Osteocyte (in vitro differentiated cells): Measurements from ENCODE around the gene TAMALIN. TPM values are rescaled to one million over a fixed set of nuclear protein-coding genes. Genes with fewer than 3 reads are reported as not detected.

Source experiments
- DNase-seq: peaks from one replicate; pipeline ENCODE4 v3.0.0; 2021; ENCODE audit warnings: mixed read lengths; ENCODE audit not compliant: unreplicated experiment; ENCODE audit errors: extremely low spot score
- H3K27ac Mint-ChIP-seq: one replicate; pipeline ENCODE4 v1.8.0; 2021; ENCODE audit warnings: mild to moderate bottlenecking, mixed read lengths; ENCODE audit not compliant: unreplicated experiment
- H3K27me3 Mint-ChIP-seq: one replicate; pipeline ENCODE4 v1.8.0; 2021; ENCODE audit warnings: mixed read lengths; ENCODE audit not compliant: unreplicated experiment
- H3K36me3 Mint-ChIP-seq: one replicate; pipeline ENCODE4 v1.8.0; 2021; ENCODE audit warnings: mixed read lengths; ENCODE audit not compliant: unreplicated experiment
- H3K4me1 Mint-ChIP-seq: one replicate; pipeline ENCODE4 v1.8.0; 2021; ENCODE audit warnings: mixed read lengths; ENCODE audit not compliant: unreplicated experiment
- H3K4me3 Mint-ChIP-seq: one replicate; pipeline ENCODE4 v1.8.0; 2021; ENCODE audit warnings: mild to moderate bottlenecking, moderate library complexity, mixed read lengths; ENCODE audit not compliant: unreplicated experiment
- H3K9me3 Mint-ChIP-seq: one replicate; pipeline ENCODE4 v1.8.0; 2021; ENCODE audit warnings: mixed read lengths; ENCODE audit not compliant: unreplicated experiment
- CTCF ChIP-seq: fragments of 200-600 bp; sonication (generic); IDR thresholded peaks from 2 replicates; pipeline ENCODE4 v1.5.0; 2021; ENCODE audit warnings: antibody characterized with exemption, mild to moderate bottlenecking, moderate library complexity
- total RNA-seq: library from RNA; stranded (reverse); gene quantifications from 2 replicates; pipeline ENCODE4 v1.2.1, GENCODE V29; 2021

The TAMALIN gene
- total RNA-seq, 1 donor from 2014 or later, result 25.5 TPM

- H3K36me3 Mint-ChIP-seq, result no peaks in the 10 kb centered on the region
- H3K9me3 Mint-ChIP-seq, result no peaks in the 10 kb centered on the region
- no peaks in the 10 kb centered on the region for H3K27me3 Mint-ChIP-seq
- no peak for DNase-seq
- TF ChIP-seq CTCF, result no peak
- peaks cover 44% of the 10 kb centered on the region for H3K4me1 Mint-ChIP-seq
- peak overlapping the region; percentile 85 for H3K4me3 Mint-ChIP-seq
- no peak overlapping the region for H3K27ac Mint-ChIP-seq
Observed at GRCh38 chr12:52007158-52007921, 594 bp downstream of the TAMALIN start.

- Mint-ChIP-seq H3K27ac (peak overlapping the region; percentile 52), H3K36me3 (no peaks in the 10 kb centered on the region), H3K4me1 (peaks cover 44% of the 10 kb centered on the region)
Observed at GRCh38 chr12:52007982-52008510, 1.3 kb downstream of the TAMALIN start.

GRCh38 chr12:52009081-52009751, 2.5 kb downstream of the TAMALIN start:
- H3K4me3 Mint-ChIP-seq, result no peak overlapping the region
- peak overlapping the region; percentile 89 for H3K27ac Mint-ChIP-seq
- H3K9me3 Mint-ChIP-seq, result no peaks in the 10 kb centered on the region
- H3K4me1 Mint-ChIP-seq, result peaks cover 37% of the 10 kb centered on the region
- TF ChIP-seq CTCF, result no peak
- DNase-seq, result no peak
- H3K36me3 Mint-ChIP-seq, result peaks cover 2% of the 10 kb centered on the region
- H3K27me3 Mint-ChIP-seq, result no peaks in the 10 kb centered on the region

More at GRCh38 chr12:52007982-52008510, 1.3 kb downstream of the TAMALIN start:
- TF ChIP-seq CTCF, result no peak
- peak overlapping the region; percentile 85 for H3K4me3 Mint-ChIP-seq
- no peak for DNase-seq
- H3K9me3 Mint-ChIP-seq, result no peaks in the 10 kb centered on the region
- no peaks in the 10 kb centered on the region for H3K27me3 Mint-ChIP-seq

- peak; percentile 95 for DNase-seq
- Mint-ChIP-seq H3K4me3 (peak overlapping the region; percentile 55), H3K4me1 (peaks cover 36% of the 10 kb centered on the region), H3K27ac (peak overlapping the region; percentile 89), H3K9me3 (no peaks in the 10 kb centered on the region), H3K36me3 (peaks cover 2% of the 10 kb centered on the region), H3K27me3 (no peaks in the 10 kb centered on the region)
- TF ChIP-seq CTCF, result no peak
Observed at GRCh38 chr12:52010152-52010622, 3.4 kb downstream of the TAMALIN start.
